ENCODE data around the gene SCARF1.

DNA sequence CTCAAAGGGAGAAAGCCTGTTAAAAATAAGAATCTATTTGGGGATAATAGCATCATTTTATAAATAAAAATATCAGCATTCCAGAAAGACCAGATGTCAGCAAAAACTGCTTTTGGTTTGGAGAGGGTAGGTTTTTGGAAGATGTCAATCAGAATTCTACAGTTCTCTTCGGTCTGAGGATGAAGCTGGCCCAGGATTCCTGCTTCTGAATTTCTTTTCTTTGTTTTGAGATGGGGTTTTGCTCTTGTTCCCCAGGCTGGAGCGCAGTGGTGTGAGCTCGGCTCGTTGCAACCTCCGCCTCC is 52.0 kb downstream of the SCARF1 start:
- TF ChIP-seq, protein P1, sequence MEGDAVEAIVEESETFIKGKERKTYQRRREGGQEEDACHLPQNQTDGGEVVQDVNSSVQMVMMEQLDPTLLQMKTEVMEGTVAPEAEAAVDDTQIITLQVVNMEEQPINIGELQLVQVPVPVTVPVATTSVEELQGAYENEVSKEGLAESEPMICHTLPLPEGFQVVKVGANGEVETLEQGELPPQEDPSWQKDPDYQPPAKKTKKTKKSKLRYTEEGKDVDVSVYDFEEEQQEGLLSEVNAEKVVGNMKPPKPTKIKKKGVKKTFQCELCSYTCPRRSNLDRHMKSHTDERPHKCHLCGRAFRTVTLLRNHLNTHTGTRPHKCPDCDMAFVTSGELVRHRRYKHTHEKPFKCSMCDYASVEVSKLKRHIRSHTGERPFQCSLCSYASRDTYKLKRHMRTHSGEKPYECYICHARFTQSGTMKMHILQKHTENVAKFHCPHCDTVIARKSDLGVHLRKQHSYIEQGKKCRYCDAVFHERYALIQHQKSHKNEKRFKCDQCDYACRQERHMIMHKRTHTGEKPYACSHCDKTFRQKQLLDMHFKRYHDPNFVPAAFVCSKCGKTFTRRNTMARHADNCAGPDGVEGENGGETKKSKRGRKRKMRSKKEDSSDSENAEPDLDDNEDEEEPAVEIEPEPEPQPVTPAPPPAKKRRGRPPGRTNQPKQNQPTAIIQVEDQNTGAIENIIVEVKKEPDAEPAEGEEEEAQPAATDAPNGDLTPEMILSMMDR (conservative IDR thresholded peaks at IDR 0.05) = no peak
- TF ChIP-seq ZFX (IDR thresholded peaks at IDR 0.05) = no peak
